Measurements from ENCODE around the gene MS4A10.

The MS4A10 gene

DNA sequence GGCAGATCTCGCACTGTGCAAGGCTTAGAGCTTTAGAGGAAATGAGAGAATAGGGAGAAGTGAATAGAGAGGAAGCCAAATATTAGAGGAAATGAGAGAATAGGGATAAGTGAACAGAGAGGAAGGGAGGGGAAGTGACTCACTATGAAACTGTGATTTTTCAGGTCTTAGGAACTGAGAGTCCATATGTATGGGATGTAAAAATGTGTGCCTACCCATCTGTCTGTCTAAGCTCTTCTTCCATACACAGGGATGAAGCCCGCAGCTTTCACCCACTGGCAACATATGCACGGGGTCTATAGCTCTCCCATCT is 50.4 kb downstream of the MS4A10 start:
- H3K4me3 ChIP-seq (ENCODE audit: low read depth, low read length), result no peak overlapping the region
- DNase-seq (ENCODE audit: low read depth), result no peak
- no peak for TF ChIP-seq CTCF (conservative IDR thresholded peaks at IDR 0.05; ENCODE audit: low read depth, low read length)

DNA sequence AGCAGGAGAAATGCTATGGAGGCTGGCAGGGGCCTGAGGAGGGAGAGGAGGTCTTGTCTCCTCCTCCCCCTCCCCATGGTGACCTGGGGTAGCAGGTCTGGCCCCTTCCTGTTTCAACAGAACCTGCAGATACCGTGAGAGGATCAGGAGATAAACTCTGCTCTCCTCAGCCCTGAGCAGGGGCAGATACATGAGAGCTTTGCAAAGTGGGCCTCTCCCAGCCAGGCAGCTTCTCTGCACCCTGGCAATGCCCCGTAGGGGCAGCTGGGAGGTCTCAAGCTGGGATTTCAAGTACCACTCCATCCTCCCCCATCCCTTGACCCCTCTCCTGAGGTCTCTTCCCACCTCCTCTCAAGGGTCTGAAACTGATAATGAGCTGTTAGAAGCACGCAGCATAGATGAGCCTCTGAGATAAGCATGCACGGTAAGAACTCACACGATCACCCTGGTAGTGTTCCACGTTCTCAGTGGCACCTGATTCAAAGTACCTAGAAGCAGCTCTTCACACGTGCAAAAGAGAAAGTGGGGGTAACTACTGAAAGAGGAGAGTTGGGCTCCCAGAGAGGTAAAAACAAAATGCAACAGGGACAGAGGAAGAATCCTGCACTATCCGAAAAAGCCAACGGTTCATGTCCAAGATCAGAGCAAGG is 51.9 kb downstream of the MS4A10 start:
- TF ChIP-seq CTCF (conservative IDR thresholded peaks at IDR 0.05; ENCODE audit: low read depth, low read length), result no peak
- no peak overlapping the region for H3K4me3 ChIP-seq (ENCODE audit: low read depth, low read length)
- DNase-seq (ENCODE audit: low read depth), result no peak

DNA sequence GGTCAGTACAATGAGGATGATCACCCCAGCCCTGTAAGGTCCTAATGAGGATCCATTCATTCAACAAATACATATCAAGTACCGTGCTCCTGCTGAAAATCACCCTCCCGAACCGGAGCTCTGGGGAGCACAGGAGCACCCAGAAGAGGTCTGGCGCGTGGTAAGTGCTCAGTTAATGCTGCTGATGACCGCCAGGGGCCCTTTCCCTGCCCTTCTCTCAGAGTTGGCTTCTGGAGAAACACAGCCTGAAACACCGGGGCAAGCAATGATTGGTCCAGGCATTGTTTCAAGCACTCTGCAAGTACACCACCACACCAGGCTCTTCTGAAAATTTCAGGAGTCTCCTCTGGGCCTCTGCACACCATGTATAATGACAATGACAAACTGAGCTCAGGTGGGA is 53.0 kb downstream of the MS4A10 start:
- DNase-seq (ENCODE audit: low read depth), result peak; percentile 40
- no peak overlapping the region for H3K4me3 ChIP-seq (ENCODE audit: low read depth, low read length)
- peak; percentile 50 for TF ChIP-seq CTCF (conservative IDR thresholded peaks at IDR 0.05; ENCODE audit: low read depth, low read length)

DNA sequence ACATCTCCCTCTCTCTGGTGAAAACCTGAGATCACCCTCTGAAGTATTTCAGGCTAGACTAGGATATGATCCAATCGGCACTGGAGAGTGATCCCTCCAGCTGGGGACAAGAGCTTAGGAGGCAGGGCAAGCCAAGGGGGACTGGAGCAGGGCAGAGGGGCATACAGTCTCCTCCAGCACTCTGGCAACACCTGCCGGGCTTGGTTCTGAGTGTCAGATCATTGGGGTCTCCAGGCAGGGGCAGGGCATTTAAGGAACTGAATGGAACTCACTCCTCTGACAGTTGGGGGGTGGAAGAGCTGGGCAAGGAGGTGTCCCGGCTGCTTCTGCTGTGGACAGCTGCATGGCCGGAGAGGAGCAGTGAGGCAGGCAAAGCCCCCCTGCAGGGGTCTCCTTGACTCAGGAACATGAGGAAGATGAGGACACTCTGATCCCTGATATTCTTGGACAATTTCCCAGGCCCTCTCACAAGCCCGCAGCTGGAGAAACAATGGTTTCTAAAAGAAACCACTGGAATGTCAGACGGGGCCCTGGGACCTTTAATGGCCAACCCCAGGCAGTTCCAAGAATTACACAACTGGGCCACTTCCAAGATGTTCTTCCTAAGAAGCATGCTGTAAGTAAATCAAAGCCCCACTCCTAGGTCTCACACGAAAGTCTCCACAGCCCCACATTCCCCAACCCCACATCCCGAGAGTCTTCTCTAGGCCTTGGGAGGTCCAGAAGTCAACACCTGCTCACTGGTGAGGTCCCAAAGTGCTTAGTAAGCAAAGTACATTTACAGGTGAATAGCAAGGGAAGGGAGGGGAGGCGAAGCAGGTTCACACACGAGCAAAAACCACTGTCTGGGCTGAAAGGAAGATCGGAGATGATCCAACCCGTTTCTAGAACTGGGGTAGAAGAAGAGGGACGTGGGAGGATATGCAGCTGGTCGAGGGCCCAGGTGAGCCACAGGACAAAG is 55.6 kb downstream of the MS4A10 start:
- no peak overlapping the region for H3K4me3 ChIP-seq (ENCODE audit: low read depth, low read length)
- peak; percentile 94 for DNase-seq (ENCODE audit: low read depth)
- no peak for TF ChIP-seq CTCF (conservative IDR thresholded peaks at IDR 0.05; ENCODE audit: low read depth, low read length)

DNA sequence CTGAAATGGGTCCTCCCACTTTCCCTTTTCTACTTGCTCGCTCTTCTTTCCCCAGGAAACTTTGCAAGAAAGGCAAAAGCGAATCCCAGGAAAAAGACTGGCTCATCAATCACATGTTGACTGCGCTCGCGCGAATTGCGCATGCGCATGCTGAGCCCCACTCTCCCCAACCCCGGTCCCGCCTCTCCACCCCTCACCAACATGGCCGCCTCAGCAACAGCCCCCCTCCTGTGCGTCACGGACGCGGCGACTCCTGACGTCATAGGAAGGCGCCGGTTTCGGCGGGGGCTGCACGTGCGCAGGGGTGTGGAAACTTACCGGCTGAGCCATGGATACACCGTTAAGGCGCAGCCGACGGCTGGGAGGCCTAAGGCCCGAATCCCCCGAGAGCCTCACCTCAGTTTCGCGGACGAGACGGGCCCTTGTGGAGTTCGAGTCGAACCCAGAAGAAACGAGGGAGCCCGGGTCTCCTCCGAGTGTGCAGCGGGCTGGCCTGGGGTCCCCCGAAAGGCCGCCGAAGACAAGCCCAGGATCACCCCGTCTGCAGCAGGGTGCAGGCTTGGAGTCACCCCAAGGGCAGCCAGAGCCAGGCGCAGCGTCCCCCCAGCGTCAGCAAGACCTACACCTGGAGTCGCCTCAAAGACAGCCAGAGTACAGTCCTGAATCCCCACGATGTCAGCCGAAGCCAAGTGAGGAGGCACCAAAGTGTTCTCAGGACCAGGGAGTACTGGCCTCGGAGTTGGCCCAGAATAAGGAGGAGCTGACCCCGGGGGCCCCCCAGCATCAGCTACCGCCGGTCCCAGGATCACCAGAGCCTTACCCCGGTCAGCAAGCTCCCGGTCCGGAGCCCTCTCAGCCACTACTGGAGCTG is 56.9 kb downstream of the MS4A10 start, which contains the start of gene CCDC86:
Gene CCDC86 (plus strand): TSS at position 317 of the 871 bp plus-strand sequence. CDS start 12 bp downstream, at position 329.
- no peak for TF ChIP-seq CTCF (conservative IDR thresholded peaks at IDR 0.05; ENCODE audit: low read depth, low read length)
- H3K4me3 ChIP-seq (ENCODE audit: low read depth, low read length), result peak within 1 kb of the TSS; percentile 90
- DNase-seq (ENCODE audit: low read depth), result peak; percentile 97

DNA sequence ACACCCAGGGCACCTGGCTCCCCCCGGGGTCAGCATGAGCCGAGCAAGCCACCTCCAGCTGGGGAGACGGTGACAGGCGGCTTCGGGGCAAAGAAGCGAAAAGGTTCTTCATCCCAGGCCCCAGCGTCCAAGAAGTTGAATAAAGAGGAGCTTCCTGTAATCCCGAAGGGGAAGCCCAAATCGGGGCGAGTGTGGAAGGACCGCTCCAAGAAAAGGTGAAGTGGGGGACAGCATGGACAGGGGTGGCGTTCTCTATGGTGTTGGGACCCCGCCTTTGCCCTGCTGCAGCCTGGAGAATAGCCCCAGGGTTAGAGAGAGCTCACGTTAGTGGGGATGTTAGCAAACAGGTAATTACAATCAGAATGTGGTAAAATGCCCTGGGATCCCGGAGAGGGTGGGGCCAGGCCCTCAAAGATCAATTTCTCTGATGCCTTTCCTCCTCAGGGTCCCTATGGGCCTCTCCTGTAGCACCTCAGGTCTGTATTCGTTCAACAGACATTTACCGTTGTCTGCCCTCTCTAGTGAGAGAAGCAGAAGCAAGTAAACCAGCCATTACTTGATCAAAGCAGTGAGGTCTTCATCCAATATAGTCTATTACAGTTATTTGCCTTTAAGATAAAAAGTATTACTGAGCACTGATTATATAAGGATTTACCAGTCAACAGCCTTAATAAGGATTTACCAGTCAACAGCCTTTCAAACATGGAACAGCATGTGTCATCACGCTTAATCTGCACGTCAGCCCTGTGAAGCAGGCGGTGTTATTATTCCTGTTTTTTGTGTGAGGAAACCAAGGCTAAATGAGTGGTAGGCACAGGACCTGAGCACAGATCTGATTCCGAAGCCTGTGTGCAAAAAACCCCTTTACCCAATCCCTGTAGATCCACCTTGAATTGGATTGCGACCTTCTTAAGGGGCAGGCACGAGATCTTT is 57.8 kb downstream of the MS4A10 start:
- peak overlapping the region; percentile 90 for H3K4me3 ChIP-seq (ENCODE audit: low read depth, low read length)
- no peak for TF ChIP-seq CTCF (conservative IDR thresholded peaks at IDR 0.05; ENCODE audit: low read depth, low read length)

More for the DNA sequence above, 57.8 kb downstream of the MS4A10 start:
- no peak for DNase-seq (ENCODE audit: low read depth)

All from choroid plexus epithelial cell (primary cell).